HCT116 (cell line): ENCODE data around the gene CCL8. TPM values are rescaled to one million over a fixed set of nuclear protein-coding genes. Genes with fewer than 3 reads are reported as not detected.

Experiments used
- ATAC-seq: fragments of 200-7000 bp; cut with Tn5 transposase; 2 replicates; pipeline ENCODE4 v1.9.1; 2020; ENCODE audit warnings: mild to moderate bottlenecking, moderate library complexity
- BruUV-seq: library from RNA; stranded (reverse); fragments of 400-500 nt; replicated peaks from 2 replicates; lab custom pipeline; 2021; lab: Mats Ljungman, UMichigan
- CTCF ChIA-PET: fragments of 300-600 bp; sonication (Branson Sonifier 250); formaldehyde crosslinking; loops from one replicate; lab custom pipeline; 2021; ENCODE audit warnings: antibody characterized with exemption; lab: Charles Lee
- POLR2A ChIA-PET: fragments of 300-600, 350-600 bp; sonication (Branson Sonifier 250); formaldehyde crosslinking; loops from one replicate; lab custom pipeline; 2021; ENCODE audit warnings: antibody characterized with exemption; lab: Charles Lee
- RAD21 ChIA-PET, 2 experiments: fragments of 300-600 bp; sonication (Branson Sonifier 250); formaldehyde crosslinking; loops; one replicate each; lab custom pipeline; 2023; ENCODE audit warnings: low total read pairs in 2 of 2; ENCODE audit not compliant: uncharacterized antibody in 2 of 2, unreplicated experiment in 2 of 2, low non-redundant PET in 1 of 2; lab: Charles Lee
- DNase-seq: peaks from one replicate; pipeline ENCODE4 v3.0.0-alpha.2; 2010; ENCODE audit warnings: low read depth, low spot score
- H2AFZ ChIP-seq: fragments of 200-600 bp; shearing (Covaris generic), sonication (generic); 2 replicates; pipeline ENCODE4 v1.6.1; 2017; ENCODE audit warnings: low read depth, mixed run types, mixed read lengths, antibody characterized with exemption, low read length; ENCODE audit not compliant: poor library complexity, severe bottlenecking
- H3K27ac ChIP-seq: 2 replicates; pipeline ENCODE4 v1.5.1; 2012; ENCODE audit warnings: low read depth, low read length
- H3K27me3 ChIP-seq: fragments of 200-600 bp; sonication (generic); 2 replicates; pipeline ENCODE4 v1.6.1; 2016; ENCODE audit warnings: mixed run types, low read length, mixed read lengths; ENCODE audit not compliant: insufficient read depth
- H3K36me3 ChIP-seq, 2 experiments: fragments of 200-500 bp in 1 of 2; fragments of 200-600 bp in 1 of 2; sonication (Bioruptor generic) in 1 of 2; sonication (generic) in 1 of 2; 2 replicates each; pipeline versions ENCODE4 v1.5.1 to v1.6.1; 2014 to 2016; ENCODE audit warnings: low read length in 2 of 2, inconsistent platforms in 1 of 2, mixed read lengths in 1 of 2, mixed run types in 1 of 2; ENCODE audit not compliant: insufficient read depth in 2 of 2, control insufficient read depth in 1 of 2
- H3K4me1 ChIP-seq, 2 experiments: fragments of 200-600 bp in 1 of 2; sonication (generic) in 1 of 2; 2 replicates each; pipeline versions ENCODE4 v1.5.1 to v1.6.1; 2012 to 2017; ENCODE audit warnings: low read length in 2 of 2, inconsistent platforms in 1 of 2, mild to moderate bottlenecking in 1 of 2, mixed read lengths in 1 of 2, mixed run types in 1 of 2, moderate library complexity in 1 of 2; ENCODE audit not compliant: insufficient read depth in 2 of 2, control insufficient read depth in 1 of 2
- H3K4me2 ChIP-seq: fragments of 200-600 bp; sonication (generic); 2 replicates; pipeline ENCODE4 v1.6.1; 2017; ENCODE audit warnings: mixed run types, low read length, mixed read lengths
- H3K4me3 ChIP-seq, 2 experiments: fragments of 200-600 bp in 1 of 2; sonication (generic) in 1 of 2; replicated peaks in 1 of 2; 2 replicates each; pipeline ENCODE4 v1.5.1; 2011 to 2016; ENCODE audit warnings: low read length in 2 of 2, control low read depth in 1 of 2, low read depth in 1 of 2, mild to moderate bottlenecking in 1 of 2, mixed read lengths in 1 of 2, mixed run types in 1 of 2
- H3K79me2 ChIP-seq: fragments of 200-600 bp; sonication (generic); 2 replicates; pipeline ENCODE4 v1.6.1; 2017; ENCODE audit warnings: mild to moderate bottlenecking, mixed run types, low read length, moderate library complexity, mixed read lengths; ENCODE audit not compliant: insufficient read depth
- H3K9ac ChIP-seq: fragments of 200-600 bp; sonication (generic); 2 replicates; pipeline ENCODE4 v1.6.1; 2016; ENCODE audit warnings: low read length, mixed read lengths
- H3K9me2 ChIP-seq: fragments of 200-600 bp; sonication (generic), shearing (Covaris generic); 2 replicates; pipeline ENCODE4 v1.6.1; 2017; ENCODE audit warnings: mixed run types, mild to moderate bottlenecking, moderate library complexity; ENCODE audit not compliant: insufficient read depth
- H3K9me3 ChIP-seq, 2 experiments: fragments of 200-500 bp in 1 of 2; fragments of 200-600 bp in 1 of 2; sonication (Bioruptor generic) in 1 of 2; sonication (generic) in 1 of 2; 2 replicates each; pipeline ENCODE4 v1.6.1; 2014 to 2017; ENCODE audit warnings: low read length in 2 of 2, mixed read lengths in 2 of 2, inconsistent platforms in 1 of 2, low read depth in 1 of 2, mild to moderate bottlenecking in 1 of 2, mixed run types in 1 of 2, moderate library complexity in 1 of 2; ENCODE audit not compliant: control insufficient read depth in 1 of 2, insufficient read depth in 1 of 2
- H4K20me1 ChIP-seq: fragments of 200-600 bp; sonication (generic), shearing (Covaris generic); 2 replicates; pipeline ENCODE4 v1.6.1; 2017; ENCODE audit warnings: mixed run types, mild to moderate bottlenecking, moderate library complexity; ENCODE audit not compliant: insufficient read depth
- FOSL1 ChIP-seq: IDR thresholded peaks from 2 replicates; pipeline ENCODE4 v1.6.1; 2012; ENCODE audit warnings: low read depth
- MAX ChIP-seq: IDR thresholded peaks from 2 replicates; pipeline ENCODE4 v1.6.1; 2012
- POLR2AphosphoS5 ChIP-seq: IDR thresholded peaks from 2 replicates; pipeline ENCODE4 v1.6.1; 2011; ENCODE audit warnings: mild to moderate bottlenecking, low read depth, low read length, moderate library complexity
- SIN3A ChIP-seq: IDR thresholded peaks from 2 replicates; pipeline ENCODE4 v1.6.1; 2012; ENCODE audit warnings: low read depth
- SRF ChIP-seq: IDR thresholded peaks from 2 replicates; pipeline ENCODE4 v1.6.1; 2012; ENCODE audit warnings: low read depth
- intact Hi-C: fragments of 100-400 bp; cut with micrococcal nuclease; formaldehyde crosslinking; loops from 2 replicates; pipeline ENCODE4 v1.10.0; 2022
- total RNA-seq: library from RNA; stranded (reverse); gene quantifications from one replicate; pipeline ENCODE4 v1.2.1, GENCODE V29; 2021; ENCODE audit not compliant: unreplicated experiment

CCL8 gene
- total RNA-seq, 1 experiment from 2014 or later = not detected

- POLR2A ChIA-PET = no interaction called here
- no peaks in the 10 kb centered on the region for H3K9me2 ChIP-seq
- RAD21 ChIA-PET = no interaction called here
- CTCF ChIA-PET = no interaction called here
- H4K20me1 ChIP-seq = no peaks in the 10 kb centered on the region
- no TSS peak for BruUV-seq
- TF ChIP-seq MAX = no peak
- H3K9ac ChIP-seq = no peak overlapping the region
- intact Hi-C loops = no loop called here
- DNase-seq = no peak
- H3K4me2 ChIP-seq = no peak overlapping the region
- H3K27me3 ChIP-seq = no peaks in the 10 kb centered on the region; the same call in 1 of the 2 replicates
- H2AFZ ChIP-seq = no peak overlapping the region
- no peak overlapping the region for H3K4me3 ChIP-seq
- no peaks in the 10 kb centered on the region for H3K36me3 ChIP-seq
- no peaks in the 10 kb centered on the region for H3K4me1 ChIP-seq
- no peaks in the 10 kb centered on the region for H3K79me2 ChIP-seq
- ATAC-seq = no peak
- no peaks in the 10 kb centered on the region for H3K9me3 ChIP-seq
- no peak overlapping the region for H3K27ac ChIP-seq
Measured at GRCh38 chr17:34351096-34351495, 31.9 kb downstream of the CCL8 start.

- Histone ChIP-seq H2AFZ (no peak overlapping the region), H3K36me3 (no peaks in the 10 kb centered on the region), H3K4me2 (no peak overlapping the region), H3K27ac (no peak overlapping the region), H3K79me2 (no peaks in the 10 kb centered on the region), H3K9ac (no peak overlapping the region), H4K20me1 (no peaks in the 10 kb centered on the region), H3K27me3 (no peaks in the 10 kb centered on the region; the same call in 1 of the 2 replicates), H3K9me3 (no peaks in the 10 kb centered on the region), H3K4me3 (no peak overlapping the region), H3K4me1 (no peaks in the 10 kb centered on the region), H3K9me2 (no peaks in the 10 kb centered on the region)
- POLR2A ChIA-PET = no interaction called here
- intact Hi-C loops = no loop called here
- DNase-seq (no peak), ATAC-seq (no peak)
- no peak for TF ChIP-seq SRF
- no TSS peak for BruUV-seq
- RAD21 ChIA-PET = no interaction called here
- CTCF ChIA-PET = interaction anchor here (0.7 to 1.7 kb wide), 2 partner anchors 9 to 181 kb away, joined by 3 to 4 read pairs; no protein-coding TSS in a partner anchor
Measured at GRCh38 chr17:34352191-34352590, 33.0 kb downstream of the CCL8 start.

- H3K9ac ChIP-seq = no peak overlapping the region
- ATAC-seq (no peak), DNase-seq (no peak)
- no peak overlapping the region for H2AFZ ChIP-seq
- ChIA-PET POLR2A (interaction anchor here (1.0 kb wide), 1 partner anchor 786 kb away, joined by 3 read pairs; no protein-coding TSS in a partner anchor), RAD21 (no interaction called here), CTCF (no interaction called here)
- H3K27me3 ChIP-seq = no peaks in the 10 kb centered on the region
- no peaks in the 10 kb centered on the region for H3K9me2 ChIP-seq
- no peak for TF ChIP-seq POLR2AphosphoS5
- TF ChIP-seq MAX = no peak
- no peak for TF ChIP-seq SIN3A
- no peak for TF ChIP-seq FOSL1
- H3K27ac ChIP-seq = no peak overlapping the region
- H4K20me1 ChIP-seq = no peaks in the 10 kb centered on the region
- no peaks in the 10 kb centered on the region for H3K4me1 ChIP-seq
- no peak overlapping the region for H3K4me3 ChIP-seq
- H3K9me3 ChIP-seq = no peaks in the 10 kb centered on the region
- BruUV-seq = no TSS peak
- no peaks in the 10 kb centered on the region for H3K79me2 ChIP-seq
- H3K36me3 ChIP-seq = no peaks in the 10 kb centered on the region
- intact Hi-C loops = no loop called here
- no peak overlapping the region for H3K4me2 ChIP-seq
Measured at GRCh38 chr17:34354637-34355036, 35.4 kb downstream of the CCL8 start.
